ENCODE measurements around the gene SMIM29. TPM values are rescaled to one million over a fixed set of nuclear protein-coding genes. Genes with fewer than 3 reads are reported as not detected.

SMIM29 gene
- polyA plus RNA-seq, 4 donors: 9.6 to 14.1 (median 13.0) TPM

DNA sequence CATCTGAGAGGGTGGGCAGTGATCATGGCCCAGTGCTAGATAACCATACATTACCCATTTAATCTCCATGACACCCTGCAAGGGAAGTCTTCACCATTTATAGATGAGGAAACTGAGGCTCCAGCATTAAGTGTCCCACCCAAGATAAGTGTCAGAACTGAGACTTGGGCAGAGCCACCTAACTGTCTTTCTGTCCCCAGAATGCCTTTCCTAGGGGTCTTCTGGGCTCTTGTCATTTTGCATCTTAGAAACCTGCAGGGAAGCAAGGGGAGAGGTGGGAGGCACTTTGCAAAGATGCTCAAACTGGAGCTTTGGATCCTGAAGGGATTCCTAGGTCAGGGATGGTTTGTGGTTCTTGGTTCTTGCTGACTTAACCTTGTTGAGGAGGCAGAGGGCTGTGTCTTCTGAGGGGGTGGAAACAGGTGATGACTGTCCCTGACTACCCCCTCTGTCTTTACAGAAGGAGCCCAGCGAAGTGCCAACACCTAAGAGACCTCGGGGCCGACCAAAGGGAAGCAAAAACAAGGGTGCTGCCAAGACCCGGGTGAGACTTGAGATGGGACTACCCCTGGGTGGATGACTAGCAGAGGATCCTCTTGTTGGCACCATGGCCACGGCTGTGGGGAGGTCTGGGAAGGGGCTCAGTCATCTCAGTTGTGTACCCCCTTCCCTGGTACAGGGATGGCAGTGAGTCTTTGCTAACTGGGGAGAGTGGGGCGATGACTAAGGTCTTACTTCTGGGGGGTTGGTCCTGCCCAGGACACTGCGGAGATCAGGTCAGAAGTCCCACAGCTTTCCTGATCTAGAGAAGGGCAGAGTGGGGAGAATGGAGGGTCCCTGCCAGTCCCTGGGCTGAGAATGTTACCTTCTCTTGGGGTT is 6.3 kb downstream of the SMIM29 start:
- no peak for DNase-seq (ENCODE audit: low read depth in 4 of 4, low spot score in 3 of 4)

DNA sequence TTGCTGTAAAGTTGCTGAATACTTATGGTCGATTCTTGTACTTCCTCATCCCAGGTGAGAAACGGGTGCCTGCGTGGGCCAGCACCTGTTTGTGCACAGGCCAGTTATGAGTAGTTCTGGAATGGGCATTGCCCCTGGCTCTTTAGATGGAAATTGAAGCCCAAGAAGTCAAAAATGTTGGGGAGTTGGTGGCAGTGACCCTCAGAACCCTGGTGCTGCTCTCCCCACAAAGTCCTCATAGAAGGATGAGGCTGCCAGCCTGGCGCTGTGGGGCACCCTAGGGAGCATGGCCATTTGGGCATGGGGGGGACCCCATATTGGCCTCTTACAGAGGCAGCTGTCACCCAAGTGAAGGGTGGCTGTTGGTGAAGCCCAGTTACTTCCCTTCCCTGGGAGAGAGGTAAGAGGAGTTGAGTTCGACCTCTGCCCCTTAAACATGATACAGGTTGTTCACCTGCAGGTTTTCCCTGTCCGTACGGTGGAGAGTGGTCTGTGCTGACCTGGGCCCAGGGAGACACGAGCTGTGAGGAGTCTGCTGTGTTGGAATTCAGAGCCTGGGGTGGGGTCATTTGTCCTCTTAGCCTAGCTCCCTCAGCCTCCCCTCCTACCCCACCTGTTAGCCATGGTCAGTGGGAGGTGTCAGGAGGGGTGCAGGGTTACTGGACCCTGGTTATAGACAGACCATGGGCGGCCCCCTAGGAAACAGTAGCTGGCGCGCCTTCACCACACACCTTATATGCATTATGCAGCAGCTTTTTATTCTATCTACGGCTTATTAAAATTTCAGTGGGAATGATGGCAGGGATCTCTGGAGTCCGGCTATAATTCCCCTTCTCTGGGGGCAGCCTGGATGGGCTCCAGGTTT is 7.2 kb downstream of the SMIM29 start:
- DNase-seq (ENCODE audit: low read depth in 4 of 4, low spot score in 3 of 4): no peak

- no peak for DNase-seq (ENCODE audit: low read depth in 4 of 4, low spot score in 3 of 4)
Observed at GRCh38 chr6:34240329-34241248, 8.2 kb downstream of the SMIM29 start.

GRCh38 chr6:34239893-34240292 is 8.9 kb downstream of the SMIM29 start:
- no peak for DNase-seq (ENCODE audit: low read depth in 4 of 4, low spot score in 3 of 4)

- DNase-seq (ENCODE audit: low read depth in 4 of 4, low spot score in 3 of 4): no peak
Observed at GRCh38 chr6:34239500-34239825, 9.3 kb downstream of the SMIM29 start.

- DNase-seq (ENCODE audit: low read depth in 4 of 4, low spot score in 3 of 4): no peak
Observed at GRCh38 chr6:34238585-34239499, 10.0 kb downstream of the SMIM29 start.

GRCh38 chr6:34237722-34238584 is 10.9 kb downstream of the SMIM29 start:
- DNase-seq (ENCODE audit: low read depth in 4 of 4, low spot score in 3 of 4): no peak

- DNase-seq (ENCODE audit: low read depth in 4 of 4, low spot score in 3 of 4): no peak
Observed at GRCh38 chr6:34237316-34237721, 11.5 kb downstream of the SMIM29 start.

- DNase-seq (ENCODE audit: low read depth in 4 of 4, low spot score in 3 of 4): peak in 2 of 4 donors; percentile 53 to 73
Observed at GRCh38 chr6:34236443-34237315, 12.1 kb downstream of the SMIM29 start, which contains the start of gene HMGA1. Gene HMGA1 (plus strand): TSS chr6:34236873. CDS start chr6:34240781, 3,908 bp downstream.

DNA sequence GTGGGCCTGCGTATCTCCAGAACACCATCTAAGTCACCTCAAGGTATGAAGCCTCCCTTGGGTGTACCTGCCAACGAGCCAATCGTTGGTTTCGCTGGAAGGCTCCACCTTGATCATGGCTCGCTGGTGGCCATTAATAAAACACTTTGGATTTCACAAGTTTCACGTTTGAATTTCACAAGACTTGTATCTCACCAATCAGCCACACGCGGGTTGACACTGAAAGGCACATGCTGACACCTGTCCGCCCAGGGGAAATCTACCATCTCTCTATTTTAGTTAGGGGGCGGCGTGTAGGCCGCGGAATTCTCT is 12.7 kb downstream of the SMIM29 start:
- DNase-seq (ENCODE audit: low read depth in 4 of 4, low spot score in 3 of 4): no peak

GRCh38 chr6:34235307-34236130 is 13.3 kb downstream of the SMIM29 start:
- DNase-seq (ENCODE audit: low read depth in 4 of 4, low spot score in 3 of 4): peak in 1 of 4 donors; percentile 35

GRCh38 chr6:34234667-34235306 is 14.0 kb downstream of the SMIM29 start:
- no peak for DNase-seq (ENCODE audit: low read depth in 4 of 4, low spot score in 3 of 4)

- no peak for DNase-seq (ENCODE audit: low read depth in 4 of 4, low spot score in 3 of 4)
Observed at GRCh38 chr6:34233867-34234266, 14.9 kb downstream of the SMIM29 start.

- no peak for DNase-seq (ENCODE audit: low read depth in 4 of 4, low spot score in 3 of 4)
Observed at GRCh38 chr6:34232901-34233300, 15.9 kb downstream of the SMIM29 start.

- DNase-seq (ENCODE audit: low read depth in 4 of 4, low spot score in 3 of 4): no peak
Observed at GRCh38 chr6:34231566-34232336, 17.1 kb downstream of the SMIM29 start.
